IPS-NIHi7 (cell line): Measurements from ENCODE around the gene TNIP1.

ENCODE experiments used
- DNase-seq: peaks from one replicate; pipeline ENCODE4 v3.0.0; 2012; ENCODE audit warnings: mixed read lengths; ENCODE audit errors: extremely low spot score

The TNIP1 gene, protein sequence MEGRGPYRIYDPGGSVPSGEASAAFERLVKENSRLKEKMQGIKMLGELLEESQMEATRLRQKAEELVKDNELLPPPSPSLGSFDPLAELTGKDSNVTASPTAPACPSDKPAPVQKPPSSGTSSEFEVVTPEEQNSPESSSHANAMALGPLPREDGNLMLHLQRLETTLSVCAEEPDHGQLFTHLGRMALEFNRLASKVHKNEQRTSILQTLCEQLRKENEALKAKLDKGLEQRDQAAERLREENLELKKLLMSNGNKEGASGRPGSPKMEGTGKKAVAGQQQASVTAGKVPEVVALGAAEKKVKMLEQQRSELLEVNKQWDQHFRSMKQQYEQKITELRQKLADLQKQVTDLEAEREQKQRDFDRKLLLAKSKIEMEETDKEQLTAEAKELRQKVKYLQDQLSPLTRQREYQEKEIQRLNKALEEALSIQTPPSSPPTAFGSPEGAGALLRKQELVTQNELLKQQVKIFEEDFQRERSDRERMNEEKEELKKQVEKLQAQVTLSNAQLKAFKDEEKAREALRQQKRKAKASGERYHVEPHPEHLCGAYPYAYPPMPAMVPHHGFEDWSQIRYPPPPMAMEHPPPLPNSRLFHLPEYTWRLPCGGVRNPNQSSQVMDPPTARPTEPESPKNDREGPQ

DNA sequence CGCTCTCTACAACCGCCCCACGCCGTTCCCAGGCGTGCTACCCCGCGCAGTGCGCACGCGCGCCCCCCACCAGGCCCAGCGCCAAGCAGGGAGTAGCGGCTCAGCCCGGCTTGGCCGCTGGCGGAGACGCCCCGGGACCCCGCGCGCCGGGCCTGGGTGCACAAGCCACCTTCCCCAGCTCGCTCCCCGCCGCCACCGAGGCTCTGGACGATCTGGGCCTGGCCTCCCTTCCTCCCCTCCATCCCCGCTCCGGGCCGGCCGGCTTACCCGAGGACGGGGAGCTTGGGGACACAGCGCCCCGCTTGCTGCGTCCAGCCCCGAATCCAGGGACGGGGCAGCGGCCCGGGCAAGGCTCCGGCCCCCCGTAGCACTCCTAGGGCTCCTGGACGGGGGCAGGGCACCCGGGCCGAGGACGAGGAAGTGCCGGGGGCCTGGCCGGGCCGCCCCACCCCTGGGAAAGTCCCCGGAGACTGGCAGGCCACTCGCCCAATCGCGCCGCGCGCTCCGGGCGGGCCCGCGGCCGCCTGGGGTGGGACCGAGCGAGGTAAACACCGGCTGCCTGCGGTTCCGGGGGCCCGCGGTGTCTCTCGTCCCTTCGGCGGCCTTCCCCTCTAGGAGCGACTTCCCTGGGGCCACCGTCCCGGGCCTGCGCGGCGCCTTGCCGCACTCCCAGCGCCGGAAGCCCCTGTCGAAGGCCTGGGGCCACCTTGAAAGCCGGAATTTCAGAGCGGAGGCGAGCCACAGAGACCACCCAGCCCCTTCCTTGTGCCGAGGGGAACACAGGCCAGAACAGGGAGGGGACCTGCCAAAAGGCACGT, at the start of gene TNIP1:
Gene TNIP1, minus strand, starts transcription at position 422 of the 818 bp plus-strand sequence. CDS start 15,939 bp downstream, outside the sequence.
- DNase-seq: peak; percentile 93

- no peak for DNase-seq
Observed at GRCh38 chr5:151130235-151130921, 49.5 kb upstream of the TNIP1 start.

DNA sequence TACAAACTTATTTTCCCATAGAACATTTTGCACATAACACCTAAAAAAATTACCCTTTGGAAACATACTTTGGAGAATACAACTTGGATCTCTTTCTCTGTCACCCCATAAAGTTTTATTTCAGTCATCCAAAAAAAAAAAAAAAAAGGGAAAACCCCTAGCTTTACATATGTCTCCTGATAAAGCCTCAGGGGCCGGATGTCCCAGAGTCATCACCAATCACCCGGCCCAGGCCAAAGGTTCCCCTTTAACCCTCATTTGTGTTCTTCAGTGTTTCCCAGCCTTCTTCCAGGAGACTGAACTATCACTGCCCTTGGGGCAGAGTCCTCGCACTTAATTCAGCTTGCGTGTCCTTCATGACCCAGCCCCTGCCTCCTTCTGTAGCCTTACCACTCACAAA, 48.0 kb upstream of the TNIP1 start:
- no peak for DNase-seq

GRCh38 chr5:151127926-151128325, 47.1 kb upstream of the TNIP1 start:
- DNase-seq: no peak

DNA sequence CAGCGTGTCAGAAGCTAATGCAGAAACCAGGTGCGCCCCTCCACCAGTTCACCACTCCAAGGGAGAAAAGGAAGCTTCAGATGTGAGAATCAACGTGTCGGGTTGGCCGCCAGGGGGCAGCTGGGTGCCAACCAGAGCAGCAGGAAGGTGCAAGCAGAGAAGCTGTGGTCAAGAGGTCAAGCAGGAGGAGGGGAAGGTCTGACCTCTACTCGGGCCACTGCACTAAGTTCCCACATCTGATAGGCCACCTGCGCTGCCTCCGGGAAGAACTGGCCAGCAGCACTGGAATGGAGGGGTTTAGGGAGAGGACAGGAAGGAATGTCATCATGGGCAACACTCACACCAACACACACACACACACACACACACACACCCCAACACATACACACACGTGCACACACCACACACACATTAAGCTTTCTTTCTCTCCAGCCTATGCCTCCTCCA, 45.4 kb upstream of the TNIP1 start:
- DNase-seq: peak; percentile 86

DNA sequence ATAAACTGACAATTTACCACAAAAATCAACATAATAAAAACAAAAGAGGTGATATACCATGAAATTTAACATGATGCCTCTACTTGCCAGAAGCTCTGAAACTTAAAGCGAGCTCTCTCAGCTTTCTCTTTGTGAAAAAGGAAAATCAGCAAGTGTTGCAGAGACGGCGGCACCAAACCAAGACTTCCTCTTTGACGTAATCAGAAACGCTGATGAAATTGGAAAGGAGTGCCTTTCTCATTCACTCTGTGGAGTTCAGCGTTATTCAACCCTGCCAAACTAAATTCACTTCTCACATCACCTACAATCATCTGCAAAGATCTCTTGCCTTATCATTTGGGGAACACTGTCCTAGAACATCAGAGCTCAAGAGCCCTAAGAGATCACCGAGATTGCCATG, 44.6 kb upstream of the TNIP1 start:
- DNase-seq: no peak

DNA sequence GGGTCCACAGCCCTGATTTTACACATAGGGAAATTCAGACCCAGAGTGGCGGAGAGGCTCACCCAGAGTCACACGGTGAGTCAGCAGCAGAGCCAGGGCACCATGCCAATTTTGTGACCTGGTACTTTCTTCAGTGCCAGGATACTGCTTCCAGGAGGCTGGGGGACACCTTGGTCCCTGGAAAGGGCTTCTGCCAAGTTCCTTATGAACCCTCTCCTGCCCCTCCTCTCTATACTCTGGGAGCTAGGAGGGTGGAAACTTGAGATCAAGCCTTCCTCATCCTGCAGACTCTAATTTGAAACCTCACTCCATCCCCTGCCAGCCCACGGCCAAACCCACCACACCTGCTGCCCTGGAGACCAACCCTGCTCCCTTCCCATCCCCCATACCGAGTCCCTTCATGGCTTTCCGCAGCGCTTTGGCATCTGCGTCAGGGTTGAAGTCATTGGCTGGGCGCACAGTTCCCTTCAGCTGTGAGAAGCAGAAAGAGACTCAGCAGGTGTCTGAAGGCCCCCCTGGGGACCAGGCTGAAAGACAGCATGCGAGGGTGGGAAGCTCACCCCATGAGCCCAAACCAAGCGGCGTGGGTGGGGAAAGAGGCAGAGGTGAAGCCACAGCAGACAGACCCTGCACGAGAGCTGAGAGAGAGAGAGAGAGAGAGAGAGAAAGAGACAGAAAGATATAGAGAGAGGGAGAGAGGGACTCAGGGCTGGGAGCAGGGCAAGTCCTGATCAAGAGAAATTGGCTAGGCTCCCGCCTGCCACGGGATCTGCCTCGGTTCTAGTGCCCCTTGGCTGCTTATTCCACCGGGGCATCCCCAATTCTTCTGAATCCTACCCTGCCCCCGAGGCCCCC, 43.3 kb upstream of the TNIP1 start:
- DNase-seq: no peak

DNA sequence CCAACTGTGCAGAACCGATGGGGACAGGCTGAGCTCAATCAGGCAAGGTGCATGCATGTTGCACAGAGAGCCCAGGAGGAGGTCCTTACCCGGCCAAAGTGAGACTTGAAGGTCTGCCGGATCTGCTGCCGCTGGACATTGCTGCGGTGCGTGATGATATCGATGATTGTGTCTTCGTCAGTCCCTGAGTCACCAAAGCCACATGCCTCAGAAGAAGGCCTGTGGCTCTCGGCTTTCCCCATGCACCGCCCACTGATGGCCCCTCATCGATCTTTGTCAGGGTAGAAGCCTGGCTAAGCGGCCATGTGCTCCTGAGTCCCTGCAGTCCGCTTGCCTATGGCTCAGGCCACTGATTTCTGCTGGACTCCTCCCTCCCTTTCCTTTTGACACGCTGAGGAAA, 42.0 kb upstream of the TNIP1 start:
- DNase-seq: no peak

- DNase-seq: no peak
Observed at GRCh38 chr5:151121665-151122064, 40.8 kb upstream of the TNIP1 start.

- DNase-seq: no peak
Observed at GRCh38 chr5:151121095-151121494, 40.3 kb upstream of the TNIP1 start.

- DNase-seq: no peak
Observed at GRCh38 chr5:151118913-151119575, 38.2 kb upstream of the TNIP1 start.

- DNase-seq: peak; percentile 89
Observed at GRCh38 chr5:151115272-151115905, 34.6 kb upstream of the TNIP1 start.

- DNase-seq: no peak
Observed at GRCh38 chr5:151113651-151114050, 32.8 kb upstream of the TNIP1 start.

GRCh38 chr5:151110992-151111391, 30.2 kb upstream of the TNIP1 start:
- DNase-seq: no peak

GRCh38 chr5:151110122-151110681, 29.4 kb upstream of the TNIP1 start:
- DNase-seq: no peak

GRCh38 chr5:151108566-151108965, 27.7 kb upstream of the TNIP1 start:
- DNase-seq: no peak

DNA sequence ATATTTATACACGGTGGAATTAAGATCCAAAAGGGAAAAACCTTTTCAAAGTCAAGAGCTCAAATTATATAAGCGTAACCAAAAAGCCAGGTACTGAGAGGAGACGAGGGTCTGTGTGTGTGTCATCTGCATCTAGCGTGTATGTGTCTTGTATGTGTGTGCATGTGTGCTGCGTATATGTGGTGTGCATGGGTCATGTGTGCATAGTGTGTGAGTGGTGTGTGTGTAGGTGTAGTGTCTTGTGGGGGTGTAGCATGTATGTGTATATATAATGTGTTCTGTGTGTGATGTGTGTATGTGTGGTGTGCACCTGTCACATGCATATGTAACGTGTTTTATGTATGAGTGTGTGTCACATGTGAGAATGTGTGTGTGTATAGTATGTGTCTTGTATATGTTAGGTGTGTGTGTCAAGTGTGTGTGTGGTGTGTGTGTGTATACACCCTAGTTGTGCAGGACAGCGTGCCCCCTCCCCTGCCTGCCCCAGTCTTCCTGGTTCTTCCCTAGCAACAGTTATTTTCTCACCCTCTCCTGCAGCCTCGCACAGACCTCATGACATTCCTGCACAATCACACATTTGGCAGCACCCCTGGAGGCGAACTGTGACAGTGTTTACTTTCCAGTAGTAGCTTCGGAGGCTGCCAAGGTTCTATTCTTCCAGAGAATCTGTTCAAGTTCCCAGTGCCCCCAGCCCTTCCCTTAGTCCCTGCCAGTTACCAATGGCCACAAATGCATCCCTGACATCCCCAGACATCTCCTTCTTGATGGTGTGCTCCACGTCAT, 27.1 kb upstream of the TNIP1 start:
- no peak for DNase-seq

- DNase-seq: no peak
Observed at GRCh38 chr5:151107084-151107483, 26.2 kb upstream of the TNIP1 start.

GRCh38 chr5:151106509-151106908, 25.7 kb upstream of the TNIP1 start:
- DNase-seq: no peak
